Measurements from ENCODE around the gene COG3. TPM values are rescaled to one million over a fixed set of nuclear protein-coding genes. Genes with fewer than 3 reads are reported as not detected.

The COG3 gene
- total and polyA plus RNA-seq, 2 of the 13 experiments (the other 11 are each of a cell fraction or from before 2014, with no cell fraction given), result 37.8 to 47.5 TPM

- TF ChIP-seq TIGD3 (CRISPR knock-in tag; IDR thresholded peaks at IDR 0.05; ENCODE audit: borderline replicate concordance), result no peak
- TF ChIP-seq HNF4A (CRISPR knock-in tag; IDR thresholded peaks at IDR 0.05), result peak; percentile 94
- TF ChIP-seq, protein P1, sequence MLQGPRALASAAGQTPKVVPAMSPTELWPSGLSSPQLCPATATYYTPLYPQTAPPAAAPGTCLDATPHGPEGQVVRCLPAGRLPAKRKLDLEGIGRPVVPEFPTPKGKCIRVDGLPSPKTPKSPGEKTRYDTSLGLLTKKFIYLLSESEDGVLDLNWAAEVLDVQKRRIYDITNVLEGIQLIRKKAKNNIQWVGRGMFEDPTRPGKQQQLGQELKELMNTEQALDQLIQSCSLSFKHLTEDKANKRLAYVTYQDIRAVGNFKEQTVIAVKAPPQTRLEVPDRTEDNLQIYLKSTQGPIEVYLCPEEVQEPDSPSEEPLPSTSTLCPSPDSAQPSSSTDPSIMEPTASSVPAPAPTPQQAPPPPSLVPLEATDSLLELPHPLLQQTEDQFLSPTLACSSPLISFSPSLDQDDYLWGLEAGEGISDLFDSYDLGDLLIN (CRISPR knock-in tag; IDR thresholded peaks at IDR 0.05; ENCODE audit: borderline replicate concordance), result no peak
- TF ChIP-seq, protein P2, sequence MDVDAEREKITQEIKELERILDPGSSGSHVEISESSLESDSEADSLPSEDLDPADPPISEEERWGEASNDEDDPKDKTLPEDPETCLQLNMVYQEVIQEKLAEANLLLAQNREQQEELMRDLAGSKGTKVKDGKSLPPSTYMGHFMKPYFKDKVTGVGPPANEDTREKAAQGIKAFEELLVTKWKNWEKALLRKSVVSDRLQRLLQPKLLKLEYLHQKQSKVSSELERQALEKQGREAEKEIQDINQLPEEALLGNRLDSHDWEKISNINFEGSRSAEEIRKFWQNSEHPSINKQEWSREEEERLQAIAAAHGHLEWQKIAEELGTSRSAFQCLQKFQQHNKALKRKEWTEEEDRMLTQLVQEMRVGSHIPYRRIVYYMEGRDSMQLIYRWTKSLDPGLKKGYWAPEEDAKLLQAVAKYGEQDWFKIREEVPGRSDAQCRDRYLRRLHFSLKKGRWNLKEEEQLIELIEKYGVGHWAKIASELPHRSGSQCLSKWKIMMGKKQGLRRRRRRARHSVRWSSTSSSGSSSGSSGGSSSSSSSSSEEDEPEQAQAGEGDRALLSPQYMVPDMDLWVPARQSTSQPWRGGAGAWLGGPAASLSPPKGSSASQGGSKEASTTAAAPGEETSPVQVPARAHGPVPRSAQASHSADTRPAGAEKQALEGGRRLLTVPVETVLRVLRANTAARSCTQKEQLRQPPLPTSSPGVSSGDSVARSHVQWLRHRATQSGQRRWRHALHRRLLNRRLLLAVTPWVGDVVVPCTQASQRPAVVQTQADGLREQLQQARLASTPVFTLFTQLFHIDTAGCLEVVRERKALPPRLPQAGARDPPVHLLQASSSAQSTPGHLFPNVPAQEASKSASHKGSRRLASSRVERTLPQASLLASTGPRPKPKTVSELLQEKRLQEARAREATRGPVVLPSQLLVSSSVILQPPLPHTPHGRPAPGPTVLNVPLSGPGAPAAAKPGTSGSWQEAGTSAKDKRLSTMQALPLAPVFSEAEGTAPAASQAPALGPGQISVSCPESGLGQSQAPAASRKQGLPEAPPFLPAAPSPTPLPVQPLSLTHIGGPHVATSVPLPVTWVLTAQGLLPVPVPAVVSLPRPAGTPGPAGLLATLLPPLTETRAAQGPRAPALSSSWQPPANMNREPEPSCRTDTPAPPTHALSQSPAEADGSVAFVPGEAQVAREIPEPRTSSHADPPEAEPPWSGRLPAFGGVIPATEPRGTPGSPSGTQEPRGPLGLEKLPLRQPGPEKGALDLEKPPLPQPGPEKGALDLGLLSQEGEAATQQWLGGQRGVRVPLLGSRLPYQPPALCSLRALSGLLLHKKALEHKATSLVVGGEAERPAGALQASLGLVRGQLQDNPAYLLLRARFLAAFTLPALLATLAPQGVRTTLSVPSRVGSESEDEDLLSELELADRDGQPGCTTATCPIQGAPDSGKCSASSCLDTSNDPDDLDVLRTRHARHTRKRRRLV (CRISPR knock-in tag; IDR thresholded peaks at IDR 0.05), result no peak
- peak; percentile 42 for TF ChIP-seq ATF7 (IDR thresholded peaks at IDR 0.05)
- peak; percentile 90 for TF ChIP-seq ATF7 (CRISPR knock-in tag; IDR thresholded peaks at IDR 0.05)
- TF ChIP-seq SKI (IDR thresholded peaks at IDR 0.05; ENCODE audit: partially characterized antibody), result peak; percentile 54
- no peak for TF ChIP-seq CC2D1A (CRISPR knock-in tag; IDR thresholded peaks at IDR 0.05)
- no peak for TF ChIP-seq MTA3 (CRISPR knock-in tag; IDR thresholded peaks at IDR 0.05)
- peak; percentile 30; the same call in 1 of the 2 replicates for TF ChIP-seq ZNF670 (CRISPR knock-in tag; IDR thresholded peaks at IDR 0.05; ENCODE audit: borderline replicate concordance)
- TF ChIP-seq RORA (CRISPR knock-in tag; IDR thresholded peaks at IDR 0.05), result no peak
- TF ChIP-seq MXD1 (CRISPR knock-in tag; IDR thresholded peaks at IDR 0.05), result no peak
- no peak for TF ChIP-seq HIVEP1 (CRISPR knock-in tag; IDR thresholded peaks at IDR 0.05)
- 0 out of 2 replicates have a peak, but pooled peaks have one; percentile 66 for TF ChIP-seq HOXD1 (CRISPR knock-in tag; IDR thresholded peaks at IDR 0.05)
- TF ChIP-seq ZNF800 (CRISPR knock-in tag; IDR thresholded peaks at IDR 0.05), result no peak
- no peak for TF ChIP-seq ISX (CRISPR knock-in tag; conservative IDR thresholded peaks at IDR 0.05)
- peak; percentile 70 for TF ChIP-seq SMAD3 (CRISPR knock-in tag; IDR thresholded peaks at IDR 0.05)
- no peak for TF ChIP-seq ZSCAN20 (CRISPR knock-in tag; IDR thresholded peaks at IDR 0.05; ENCODE audit: borderline replicate concordance)
- 0 out of 2 replicates have a peak, but pooled peaks have one; percentile 30 for TF ChIP-seq ZNF33B (CRISPR knock-in tag; IDR thresholded peaks at IDR 0.05)
These were observed 17.6 kb upstream of the COG3 start (continued) for GRCh38 chr13:45447050-45447661.
